Measurements from ENCODE around the gene BTBD16. TPM values are rescaled to one million over a fixed set of nuclear protein-coding genes. Genes with fewer than 3 reads are reported as not detected.

The BTBD16 gene
- total RNA-seq, 1 donor from 2014 or later: 1.2 TPM

- DNase-seq (ENCODE audit: low spot score): no peak
These were observed 72.2 kb downstream of the BTBD16 start for GRCh38 chr10:122343135-122343800.

DNA sequence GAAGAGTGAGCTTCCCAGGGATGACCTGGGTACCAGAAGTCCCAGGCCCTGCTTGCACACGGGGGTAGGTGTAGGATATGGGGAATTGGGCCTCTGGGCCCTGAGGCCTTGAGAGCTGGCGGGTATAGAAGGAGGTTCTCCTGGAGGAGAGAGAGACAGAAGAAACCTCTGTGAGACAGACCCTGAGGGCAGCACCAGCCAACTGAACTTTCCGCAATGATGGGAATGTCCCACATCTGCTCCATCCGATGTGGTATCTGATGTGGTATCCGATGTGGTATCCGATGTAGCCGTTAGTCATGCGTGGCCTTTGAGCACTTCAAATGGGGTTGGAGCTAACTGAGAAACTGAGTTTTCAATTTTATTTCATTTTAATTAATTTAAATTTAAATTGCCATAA lies 72.8 kb downstream of the BTBD16 start:
- DNase-seq (ENCODE audit: low spot score): no peak

DNA sequence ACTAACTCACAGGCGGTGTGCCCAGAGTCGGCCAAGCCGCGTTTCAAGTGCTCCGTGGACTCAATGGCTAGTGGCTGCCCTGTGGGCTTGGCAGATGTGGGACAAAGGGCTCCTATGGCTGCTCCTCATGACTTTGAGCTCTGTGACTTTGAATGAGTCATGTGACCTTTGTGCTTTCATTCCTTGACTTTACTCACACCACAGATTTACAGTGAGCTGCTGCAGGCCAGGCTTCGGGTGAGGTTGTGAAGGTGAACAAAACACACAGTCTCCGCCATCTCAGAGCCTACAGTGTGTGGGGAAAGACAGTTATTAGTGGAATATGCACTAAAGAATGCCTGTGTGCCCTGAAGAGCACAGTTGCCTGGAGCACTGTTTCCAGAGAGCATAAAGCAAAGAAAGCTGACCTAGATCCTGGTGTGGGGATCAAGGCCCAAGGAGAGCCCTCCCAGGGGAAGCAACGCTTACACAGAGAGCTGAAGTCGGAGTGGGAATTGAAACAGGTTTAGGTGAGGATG lies 73.7 kb downstream of the BTBD16 start:
- peak; percentile 54 for DNase-seq (ENCODE audit: low spot score)

DNA sequence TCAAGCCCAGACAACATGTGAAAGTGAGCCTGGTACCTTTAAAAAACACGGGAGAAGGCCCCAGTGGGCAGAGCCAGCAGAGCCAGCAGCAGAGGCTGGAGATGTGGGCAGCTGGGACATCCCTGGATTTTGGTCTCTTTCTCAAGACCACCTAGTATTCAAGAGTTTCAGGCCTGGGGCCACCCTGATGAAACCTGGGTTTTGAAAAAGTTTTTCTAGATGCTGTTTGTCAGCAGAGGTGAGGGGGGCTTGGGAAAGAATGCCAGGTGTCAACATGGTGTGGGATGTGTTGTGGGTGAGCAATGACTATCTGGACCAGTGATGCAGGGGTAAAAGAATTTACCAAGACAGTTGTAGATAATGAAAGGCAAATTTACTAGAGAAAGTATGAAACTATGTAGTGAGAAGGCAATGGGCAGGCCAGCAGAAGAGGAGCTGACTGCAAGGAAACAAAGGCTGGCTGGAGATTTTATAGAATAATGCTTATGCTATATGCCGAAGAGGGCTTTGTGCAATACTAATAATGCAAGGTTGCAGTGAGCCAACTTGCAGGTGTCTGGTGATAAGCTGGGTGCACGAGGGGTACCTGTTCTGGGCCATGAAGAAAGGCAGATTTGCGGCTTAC lies 75.3 kb downstream of the BTBD16 start:
- DNase-seq (ENCODE audit: low spot score): no peak

GRCh38 chr10:122347170-122347841 lies 76.2 kb downstream of the BTBD16 start:
- no peak for DNase-seq (ENCODE audit: low spot score)

- DNase-seq (ENCODE audit: low spot score): peak; percentile 30
These were observed 77.4 kb downstream of the BTBD16 start for GRCh38 chr10:122348512-122348911.

GRCh38 chr10:122348935-122349361 lies 77.9 kb downstream of the BTBD16 start:
- peak; percentile 56 for DNase-seq (ENCODE audit: low spot score)

GRCh38 chr10:122349758-122350369 lies 78.8 kb downstream of the BTBD16 start:
- DNase-seq (ENCODE audit: low spot score): no peak

GRCh38 chr10:122350893-122351292 lies 79.8 kb downstream of the BTBD16 start:
- DNase-seq (ENCODE audit: low spot score): peak; percentile 36

DNA sequence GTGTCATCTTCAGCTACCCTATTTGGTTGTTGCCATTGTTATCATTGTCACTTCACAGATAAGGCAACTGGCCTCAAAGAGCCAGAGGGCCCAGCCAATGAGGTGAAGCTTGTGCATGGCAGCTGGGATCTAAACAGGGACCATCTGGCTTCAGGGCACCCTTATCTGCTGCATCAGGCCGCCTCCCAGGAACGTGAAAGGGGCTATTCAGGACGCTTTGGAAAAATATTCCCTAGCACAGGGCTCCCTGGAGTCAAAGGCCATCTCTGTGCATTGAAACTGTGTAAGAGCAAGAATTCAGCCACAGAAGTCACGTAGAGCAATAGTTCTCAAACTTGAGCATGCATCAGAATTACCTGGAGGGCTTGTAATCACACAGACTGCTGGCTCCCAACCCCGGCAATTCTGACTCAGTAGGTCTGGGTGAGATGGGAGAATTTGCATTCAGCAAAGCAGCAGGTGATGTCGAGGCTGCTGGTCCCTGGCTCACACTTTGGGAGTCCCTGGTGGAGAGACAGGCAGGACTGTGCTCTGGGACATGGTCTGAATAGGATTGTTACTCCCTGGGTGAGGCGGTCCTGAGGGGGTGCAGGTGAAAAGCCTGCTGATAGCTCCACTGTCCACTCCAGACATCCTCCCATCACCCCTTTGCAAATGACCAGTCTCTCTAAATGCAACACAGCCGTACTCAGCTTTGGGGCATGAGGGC lies 81.9 kb downstream of the BTBD16 start:
- no peak for DNase-seq (ENCODE audit: low spot score)

- DNase-seq (ENCODE audit: low spot score): no peak
These were observed 83.3 kb downstream of the BTBD16 start for GRCh38 chr10:122354383-122354782.

DNA sequence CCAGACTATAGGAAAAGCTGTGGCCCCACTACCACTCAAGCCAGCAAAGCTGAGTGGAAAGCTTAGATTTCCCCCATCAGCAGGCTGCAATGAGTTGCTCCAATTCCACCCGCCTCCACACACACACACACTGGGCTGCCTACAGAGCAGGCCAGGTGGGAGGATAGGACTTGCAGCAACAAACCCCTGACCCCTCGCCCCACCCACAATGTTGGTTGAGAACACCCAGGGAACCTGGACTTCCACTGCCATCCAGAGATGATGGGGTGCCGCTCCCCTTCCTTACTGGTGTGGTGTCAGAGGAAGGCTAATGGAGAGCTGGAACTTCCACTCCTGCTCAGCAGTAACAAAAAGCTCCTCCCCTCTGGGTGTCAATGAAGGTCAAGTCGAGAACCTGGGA lies 86.6 kb downstream of the BTBD16 start:
- no peak for DNase-seq (ENCODE audit: low spot score)

DNA sequence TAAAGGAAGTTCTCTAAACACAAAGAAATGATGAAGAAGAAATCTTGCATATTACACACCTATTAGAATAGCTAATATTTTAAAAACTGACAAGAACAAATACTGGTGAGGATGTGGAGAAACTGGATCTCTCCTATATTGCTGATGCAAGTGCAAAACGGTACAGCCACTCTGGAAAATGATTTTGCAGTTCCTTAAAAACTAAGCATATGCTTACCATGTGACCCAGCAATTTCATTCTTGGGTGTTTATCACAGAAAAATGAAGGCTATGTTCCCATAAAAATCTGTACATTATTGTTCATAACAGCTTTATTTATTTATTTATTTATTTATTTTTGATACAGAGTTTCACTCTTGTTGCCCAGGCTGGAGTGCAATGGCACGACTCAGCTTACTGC lies 88.5 kb downstream of the BTBD16 start:
- DNase-seq (ENCODE audit: low spot score): no peak

DNA sequence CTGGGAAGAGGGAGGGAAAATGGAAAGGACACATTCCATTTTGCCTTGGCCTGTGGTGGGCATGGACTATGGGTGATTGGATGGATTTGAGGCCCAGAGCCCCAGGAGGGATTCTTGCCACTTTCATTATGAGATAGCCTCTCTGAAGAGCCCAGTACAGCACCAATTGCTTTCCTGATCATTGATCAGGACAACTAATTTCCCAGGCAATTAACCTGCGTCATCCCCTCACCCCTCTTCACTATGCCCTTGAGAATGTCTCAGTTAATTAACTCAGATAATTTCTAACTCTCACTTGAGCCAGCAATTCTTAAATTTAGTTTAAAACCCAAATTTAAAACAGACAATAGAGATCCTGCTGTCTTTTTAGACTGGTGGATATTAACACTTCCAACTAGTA lies 90.0 kb downstream of the BTBD16 start:
- DNase-seq (ENCODE audit: low spot score): no peak

DNA sequence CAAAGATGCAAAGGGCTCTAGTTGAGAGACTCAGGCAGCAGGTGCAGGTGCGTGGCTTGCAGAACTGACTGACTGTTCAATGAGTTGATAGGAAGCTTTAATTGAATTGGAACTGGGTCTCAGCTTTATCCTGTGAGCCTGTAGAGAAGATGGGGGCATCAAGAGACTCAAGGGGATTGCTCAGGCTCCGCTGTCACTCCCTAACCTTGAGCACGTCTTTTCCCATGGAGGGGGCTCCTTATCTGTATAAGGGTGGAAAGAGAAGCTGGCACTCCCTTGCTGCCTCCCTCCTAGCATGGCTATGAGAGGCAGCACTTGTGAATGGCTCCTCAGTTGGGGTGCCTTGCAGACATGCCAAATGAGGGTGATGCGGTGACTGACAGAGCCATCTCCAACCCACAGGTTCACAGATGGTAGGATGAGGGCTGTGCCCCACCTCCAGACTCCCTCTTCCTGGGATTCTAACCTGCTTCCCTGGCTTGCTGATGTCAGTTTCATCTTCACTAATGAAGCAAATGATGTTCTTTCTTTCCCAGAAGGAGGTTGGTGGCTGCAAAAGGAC lies 91.0 kb downstream of the BTBD16 start:
- no peak for DNase-seq (ENCODE audit: low spot score)

GRCh38 chr10:122362621-122363020 lies 91.5 kb downstream of the BTBD16 start:
- DNase-seq (ENCODE audit: low spot score): no peak

DNA sequence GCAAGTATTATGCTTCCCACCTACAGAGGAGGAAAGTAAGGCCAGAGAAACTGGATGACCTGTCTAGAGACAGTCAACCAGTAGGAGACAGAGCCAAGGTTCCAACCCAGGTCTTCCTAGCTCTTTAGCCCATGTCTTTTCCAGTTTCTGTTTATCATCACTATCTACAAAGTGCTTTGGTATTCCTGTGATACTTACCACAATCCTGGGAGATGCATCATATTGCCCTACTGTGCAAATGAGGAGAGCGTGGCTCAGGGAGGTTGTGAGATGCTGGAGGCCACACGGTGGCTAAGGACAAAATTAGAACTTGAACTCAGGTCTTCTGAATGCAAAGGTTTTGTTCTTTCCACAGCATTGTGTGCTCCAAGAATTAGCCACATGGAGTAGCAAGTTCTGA lies 92.2 kb downstream of the BTBD16 start:
- no peak for DNase-seq (ENCODE audit: low spot score)

DNA sequence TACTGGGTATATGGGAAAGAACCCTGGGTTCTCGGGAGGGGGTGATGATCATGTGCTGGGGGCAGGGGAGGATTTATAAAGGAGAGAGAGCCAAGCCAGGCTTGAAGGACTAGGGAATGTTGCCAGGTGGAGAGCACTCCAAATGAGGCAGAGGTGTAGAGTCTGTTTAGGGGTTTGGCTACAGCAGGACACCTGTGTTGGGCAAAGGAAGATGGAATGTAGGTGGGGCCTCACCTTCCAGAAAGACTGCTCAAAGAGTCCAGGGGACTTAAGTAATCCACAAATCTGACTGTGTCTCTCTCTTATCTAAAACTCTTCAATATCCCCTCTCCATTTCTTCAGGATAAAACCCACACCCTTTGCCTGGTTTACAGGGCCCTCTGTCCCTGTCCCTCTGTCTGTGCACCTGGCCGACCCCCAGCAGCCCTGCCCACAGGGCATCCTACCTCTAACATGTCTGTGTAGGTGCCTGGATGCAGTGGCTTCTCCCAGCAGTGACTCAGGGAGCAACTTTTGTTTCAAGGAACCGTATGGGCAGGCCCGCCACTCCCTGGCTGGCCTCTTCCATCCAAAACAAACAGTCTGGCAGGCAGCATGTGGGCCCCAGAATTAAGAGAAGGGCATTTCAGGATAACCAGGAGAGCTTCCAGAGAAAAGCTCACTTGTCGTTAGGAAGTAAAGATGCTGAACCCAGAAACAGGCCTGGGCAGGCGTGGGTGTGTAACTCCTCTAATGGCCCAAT lies 92.8 kb downstream of the BTBD16 start:
- no peak for DNase-seq (ENCODE audit: low spot score)

DNA sequence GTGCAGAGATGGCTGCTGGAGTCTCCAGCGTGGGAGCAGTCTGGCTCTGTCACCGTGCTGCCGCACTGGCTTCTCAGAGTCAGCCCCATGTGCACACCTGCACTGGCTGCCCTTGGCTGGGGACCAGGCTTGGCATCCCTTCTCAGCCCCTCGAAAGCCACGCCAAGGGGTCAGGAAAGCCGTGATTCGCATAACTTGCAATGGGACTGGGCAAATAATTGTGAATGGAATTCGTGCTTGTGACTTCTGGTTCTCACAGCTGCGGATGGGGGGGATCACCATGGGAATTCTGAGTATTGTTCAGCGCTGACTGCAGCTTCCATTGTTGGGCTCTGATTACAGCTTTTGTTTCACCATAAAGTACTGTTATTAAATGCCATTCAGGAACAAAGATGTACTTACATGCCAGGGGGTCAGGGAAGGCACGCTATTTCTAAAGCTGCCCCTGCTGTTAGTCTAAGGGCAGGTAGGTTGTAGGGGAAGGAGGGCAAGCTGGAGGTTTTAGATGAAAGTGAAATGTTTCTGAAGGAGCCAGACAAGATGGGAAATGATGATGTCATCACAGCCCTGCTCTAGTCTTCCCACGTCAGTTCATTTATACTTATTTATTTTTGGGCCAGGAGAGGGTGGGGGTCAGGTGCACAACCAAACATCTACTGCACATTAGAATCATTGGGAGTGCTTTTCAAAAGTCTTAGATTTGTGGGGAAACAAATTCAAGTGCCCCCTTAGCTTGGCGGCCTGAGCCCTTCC lies 97.6 kb downstream of the BTBD16 start:
- DNase-seq (ENCODE audit: low spot score): no peak

DNA sequence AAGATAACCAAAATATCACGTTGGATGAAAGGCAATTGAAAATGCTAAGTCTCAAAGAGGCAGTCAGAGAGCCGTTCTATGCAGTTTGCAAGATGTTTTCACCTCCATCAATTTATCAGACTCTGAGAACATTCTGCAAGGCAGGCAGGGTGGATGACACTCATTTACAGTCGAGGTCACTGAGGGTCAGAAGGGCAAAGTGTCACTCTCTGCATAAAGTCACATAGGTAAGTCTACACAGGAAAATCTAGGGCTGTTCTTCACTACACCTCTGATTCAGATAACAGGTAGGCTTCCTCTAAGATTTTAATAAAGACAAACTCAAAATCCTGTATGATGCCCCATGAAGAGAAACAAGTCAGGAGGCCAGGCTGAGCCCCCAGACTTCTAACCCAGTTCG lies 102.0 kb downstream of the BTBD16 start:
- DNase-seq (ENCODE audit: low spot score): no peak

Data from mucosa of gallbladder (tissue), 1 donor.